Peyer's patch (tissue), 4 donors: ENCODE results near the gene CMTM2.

Experiments
- POLR2A ChIP-seq, 2 donors: fragments of 450-650 bp; IDR thresholded peaks; one replicate each; pipeline ENCODE4 v1.5.1; 2017; ENCODE audit warnings: antibody characterized with exemption in 2 of 2, mild to moderate bottlenecking in 2 of 2, moderate library complexity in 2 of 2
- TF ChIP-seq, protein P1 (sequence below), 6 experiments: fragments of 450-650 bp in 4 of 6; fragments of 200-600 bp in 2 of 6; sonication (generic) in 1 of 6; IDR thresholded peaks; one replicate each; pipeline ENCODE4 v1.5.1; 2017 to 2019; ENCODE audit warnings: antibody characterized with exemption in 6 of 6, mild to moderate bottlenecking in 3 of 6, moderate library complexity in 1 of 6

DNA sequence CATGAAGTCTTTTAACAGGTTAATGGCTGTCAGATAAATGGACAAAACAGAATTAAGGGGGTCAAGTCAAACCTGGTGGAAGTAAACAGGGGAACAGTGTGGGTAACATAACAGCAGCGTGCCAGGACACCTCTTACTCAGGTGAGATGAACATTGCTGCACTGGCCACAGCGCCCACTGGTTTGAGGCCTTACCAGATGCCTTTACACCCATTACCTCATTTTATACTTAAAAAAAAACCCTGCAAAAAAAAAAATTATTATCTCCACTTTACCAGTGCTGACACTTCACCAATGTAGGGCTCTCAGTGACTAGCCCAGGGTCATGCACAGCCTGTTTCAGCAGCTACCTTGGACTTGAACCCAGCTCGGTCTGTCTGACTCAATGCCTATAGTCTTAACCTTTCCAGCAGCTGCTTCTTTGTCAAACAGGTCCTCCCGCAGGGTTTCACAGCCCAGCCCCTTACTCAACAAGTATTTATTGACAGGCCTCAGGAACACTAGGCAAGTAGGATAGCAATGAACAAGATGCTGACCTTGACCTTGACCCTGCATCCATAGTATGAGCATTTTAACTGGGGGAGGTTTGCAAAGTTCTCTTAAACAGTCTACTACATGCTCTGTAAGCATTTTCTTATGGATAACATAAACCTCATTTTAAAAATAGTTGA is 55.4 kb downstream of the CMTM2 start:
- TF ChIP-seq, protein P1, sequence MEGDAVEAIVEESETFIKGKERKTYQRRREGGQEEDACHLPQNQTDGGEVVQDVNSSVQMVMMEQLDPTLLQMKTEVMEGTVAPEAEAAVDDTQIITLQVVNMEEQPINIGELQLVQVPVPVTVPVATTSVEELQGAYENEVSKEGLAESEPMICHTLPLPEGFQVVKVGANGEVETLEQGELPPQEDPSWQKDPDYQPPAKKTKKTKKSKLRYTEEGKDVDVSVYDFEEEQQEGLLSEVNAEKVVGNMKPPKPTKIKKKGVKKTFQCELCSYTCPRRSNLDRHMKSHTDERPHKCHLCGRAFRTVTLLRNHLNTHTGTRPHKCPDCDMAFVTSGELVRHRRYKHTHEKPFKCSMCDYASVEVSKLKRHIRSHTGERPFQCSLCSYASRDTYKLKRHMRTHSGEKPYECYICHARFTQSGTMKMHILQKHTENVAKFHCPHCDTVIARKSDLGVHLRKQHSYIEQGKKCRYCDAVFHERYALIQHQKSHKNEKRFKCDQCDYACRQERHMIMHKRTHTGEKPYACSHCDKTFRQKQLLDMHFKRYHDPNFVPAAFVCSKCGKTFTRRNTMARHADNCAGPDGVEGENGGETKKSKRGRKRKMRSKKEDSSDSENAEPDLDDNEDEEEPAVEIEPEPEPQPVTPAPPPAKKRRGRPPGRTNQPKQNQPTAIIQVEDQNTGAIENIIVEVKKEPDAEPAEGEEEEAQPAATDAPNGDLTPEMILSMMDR (IDR thresholded peaks at IDR 0.05), result no peak
- no peak for TF ChIP-seq POLR2A (IDR thresholded peaks at IDR 0.05)
